Activated CD4-positive, CD25-positive, alpha-beta regulatory T cell treated with anti-CD3 and anti-CD28 coated beads, Interleukin-2, amount 50 U/mL, for 24 hours (primary cell): ENCODE measurements around the gene PTGDS.
A peak's percentile ranks its signal among the peaks of the same experiment; 100 is the strongest.

Experiments used
- ATAC-seq, 2 donors: fragments of 150-1000 bp; cut with Tn5 transposase; one replicate each; pipeline ENCODE4 v1.10.0; 2021; ENCODE audit warnings: mild to moderate bottlenecking in 1 of 2, moderate library complexity in 1 of 2

The PTGDS gene

GRCh38 chr9:136977223-136977622, at the start of gene PTGDS:
TSS of gene PTGDS (plus strand) at chr9:136977504. CDS start at chr9:136977579, 75 bp downstream.
- no peak for ATAC-seq

GRCh38 chr9:136928591-136928990, 48.7 kb upstream of the PTGDS start:
- ATAC-seq, result peak in 1 of 2 donors; percentile 28

GRCh38 chr9:136930014-136930413, 47.3 kb upstream of the PTGDS start:
- no peak for ATAC-seq

- ATAC-seq, result no peak
Measured at GRCh38 chr9:136931611-136932130, 45.6 kb upstream of the PTGDS start.

GRCh38 chr9:136934277-136934676, 43.0 kb upstream of the PTGDS start:
- ATAC-seq, result no peak

- ATAC-seq, result no peak
Measured at GRCh38 chr9:136935651-136936050, 41.7 kb upstream of the PTGDS start.

GRCh38 chr9:136936645-136937170, 40.6 kb upstream of the PTGDS start:
- no peak for ATAC-seq

- peak in 1 of 2 donors; percentile 7 for ATAC-seq
Measured at GRCh38 chr9:136937186-136938001, 39.9 kb upstream of the PTGDS start.

- ATAC-seq, result no peak
Measured at GRCh38 chr9:136939431-136939995, 37.8 kb upstream of the PTGDS start.

- ATAC-seq, result no peak
Measured at GRCh38 chr9:136939996-136940525, 37.2 kb upstream of the PTGDS start.

- ATAC-seq, result no peak
Measured at GRCh38 chr9:136940526-136941230, 36.6 kb upstream of the PTGDS start.

GRCh38 chr9:136941231-136942111, 35.8 kb upstream of the PTGDS start:
- no peak for ATAC-seq

- ATAC-seq, result no peak
Measured at GRCh38 chr9:136942112-136942880, 35.0 kb upstream of the PTGDS start.

- ATAC-seq, result no peak
Measured at GRCh38 chr9:136942881-136943230, 34.4 kb upstream of the PTGDS start.

GRCh38 chr9:136943291-136944211, 33.8 kb upstream of the PTGDS start:
- ATAC-seq, result peak; percentile 16 to 25

GRCh38 chr9:136944212-136944518, 33.1 kb upstream of the PTGDS start:
- peak; percentile 33 to 39 for ATAC-seq

- peak; percentile 76 to 83 for ATAC-seq
Measured at GRCh38 chr9:136944519-136945332, 32.6 kb upstream of the PTGDS start, which contains the start of the genes C8G and FBXW5. TSS of gene C8G (plus strand) at chr9:136945243. CDS start at chr9:136945321, 78 bp downstream. TSS of gene FBXW5 (minus strand) at chr9:136944738. CDS start at chr9:136944083, 655 bp downstream.

GRCh38 chr9:136945333-136946227, 31.7 kb upstream of the PTGDS start:
- no peak for ATAC-seq
